ENCODE measurements around the gene PPP1R8. TPM values are rescaled to one million over a fixed set of nuclear protein-coding genes. Genes with fewer than 3 reads are reported as not detected.
A peak's percentile ranks its signal among the peaks of the same experiment; 100 is the strongest.
"Not testable (repeated sequence)": the region's sequence is repeated elsewhere in the genome, so short reads cannot be mapped to it uniquely, and the experiment has no call there.

The PPP1R8 gene
- total RNA-seq, 3 donors from 2014 or later, result 36.1 to 43.5 (median 37.9) TPM

DNA sequence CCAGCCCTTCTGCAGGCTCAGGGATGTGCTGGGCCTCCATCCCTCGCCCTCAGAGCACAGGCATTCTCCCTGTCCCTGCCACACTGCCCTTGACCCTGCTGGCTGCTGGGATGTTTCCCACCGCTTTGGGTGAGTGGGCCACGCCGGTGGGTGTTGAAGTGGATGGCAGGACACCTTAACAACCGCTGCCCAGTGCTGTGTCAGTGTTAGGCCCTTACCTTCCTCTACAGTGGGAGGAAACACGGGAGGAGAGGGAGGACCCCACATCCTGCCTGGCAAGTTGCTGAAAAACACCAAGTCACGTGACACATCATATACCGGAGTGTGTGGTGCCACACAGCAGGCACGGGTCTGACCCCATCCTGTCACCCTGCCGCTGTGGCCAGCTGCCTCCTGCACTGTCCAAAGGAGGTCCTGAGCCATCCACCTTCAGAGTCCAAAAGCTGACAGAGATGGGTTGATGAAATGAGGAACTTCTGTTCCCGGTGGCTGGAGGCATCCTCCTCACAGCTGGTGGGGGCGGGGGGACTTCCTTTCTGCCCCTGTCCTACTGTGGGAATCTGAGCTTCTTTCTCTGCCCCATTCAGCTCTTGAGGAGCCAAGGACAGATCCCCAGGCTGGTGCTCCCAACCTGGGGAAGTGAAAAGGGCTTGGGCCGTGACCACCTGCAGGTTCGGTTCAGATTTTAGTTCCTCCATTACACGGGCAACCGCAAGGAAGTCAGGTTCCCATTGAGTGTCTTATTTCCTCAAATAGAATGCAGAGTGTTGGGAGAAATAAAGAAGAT, 38.5 kb downstream of the PPP1R8 start:
- H3K4me3 ChIP-seq, result no peak overlapping the region
- peak in 1 of 2 donors; percentile 12 for DNase-seq (ENCODE audit: low spot score in 2 of 2)

GRCh38 chr1:27869719-27870085, 39.1 kb downstream of the PPP1R8 start:
- no peaks in the 10 kb centered on the region for H3K27me3 ChIP-seq
- intact Hi-C loops (cut with DNase I; ENCODE audit: low total_unique reads), result no loop called here
- H3K9me3 ChIP-seq, result no peaks in the 10 kb centered on the region
- no peaks in the 10 kb centered on the region for H3K36me3 ChIP-seq
- DNase-seq (ENCODE audit: low spot score in 2 of 2), result no peak
- no peak for TF ChIP-seq POLR2A (IDR thresholded peaks at IDR 0.05)
- TF ChIP-seq POLR2AphosphoS5 (IDR thresholded peaks at IDR 0.05), result no peak
- no peak for TF ChIP-seq CTCF (IDR thresholded peaks at IDR 0.05)
- H3K27ac ChIP-seq, result no peak overlapping the region
- H3K4me3 ChIP-seq, result no peak overlapping the region
- no peaks in the 10 kb centered on the region for H3K4me1 ChIP-seq

More for the DNA sequence above, 38.5 kb downstream of the PPP1R8 start:
- Histone ChIP-seq H3K9me3 (no peaks in the 10 kb centered on the region), H3K27me3 (no peaks in the 10 kb centered on the region), H3K27ac (peak overlapping the region in 1 of 2 donors; percentile 10), H3K4me1 (no peaks in the 10 kb centered on the region), H3K36me3 (no peaks in the 10 kb centered on the region)
- intact Hi-C loops (cut with DNase I; ENCODE audit: low total_unique reads), result no loop called here
- no peak for TF ChIP-seq POLR2A (IDR thresholded peaks at IDR 0.05)
- TF ChIP-seq POLR2AphosphoS5 (IDR thresholded peaks at IDR 0.05), result no peak
- no peak for TF ChIP-seq CTCF (IDR thresholded peaks at IDR 0.05)

DNA sequence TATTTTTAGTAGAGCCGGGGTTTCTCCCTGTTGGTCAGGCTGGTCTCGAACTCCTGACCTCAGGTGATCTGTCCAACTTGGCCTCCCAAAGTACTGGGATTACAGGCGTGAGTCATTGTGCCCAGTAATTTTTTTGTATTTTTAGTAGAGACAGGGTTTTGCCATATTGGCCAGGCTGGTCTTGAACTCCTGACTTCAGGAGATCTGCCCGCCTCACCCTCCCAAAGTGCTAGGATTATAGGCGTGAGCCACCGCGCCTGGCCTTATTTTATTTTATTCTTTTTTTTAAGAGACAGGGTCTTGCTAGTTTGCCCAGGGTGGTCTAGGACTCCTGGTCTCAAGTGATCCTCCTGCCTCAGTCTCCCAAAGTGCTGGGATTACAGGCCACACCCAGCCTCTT, 40.5 kb downstream of the PPP1R8 start:
- intact Hi-C loops (cut with DNase I; ENCODE audit: low total_unique reads); H3K27ac ChIP-seq; H3K27me3 ChIP-seq; H3K4me1 ChIP-seq; H3K36me3 ChIP-seq; H3K9me3 ChIP-seq; DNase-seq (ENCODE audit: low spot score in 2 of 2); H3K4me3 ChIP-seq: not testable (repeated sequence)

DNA sequence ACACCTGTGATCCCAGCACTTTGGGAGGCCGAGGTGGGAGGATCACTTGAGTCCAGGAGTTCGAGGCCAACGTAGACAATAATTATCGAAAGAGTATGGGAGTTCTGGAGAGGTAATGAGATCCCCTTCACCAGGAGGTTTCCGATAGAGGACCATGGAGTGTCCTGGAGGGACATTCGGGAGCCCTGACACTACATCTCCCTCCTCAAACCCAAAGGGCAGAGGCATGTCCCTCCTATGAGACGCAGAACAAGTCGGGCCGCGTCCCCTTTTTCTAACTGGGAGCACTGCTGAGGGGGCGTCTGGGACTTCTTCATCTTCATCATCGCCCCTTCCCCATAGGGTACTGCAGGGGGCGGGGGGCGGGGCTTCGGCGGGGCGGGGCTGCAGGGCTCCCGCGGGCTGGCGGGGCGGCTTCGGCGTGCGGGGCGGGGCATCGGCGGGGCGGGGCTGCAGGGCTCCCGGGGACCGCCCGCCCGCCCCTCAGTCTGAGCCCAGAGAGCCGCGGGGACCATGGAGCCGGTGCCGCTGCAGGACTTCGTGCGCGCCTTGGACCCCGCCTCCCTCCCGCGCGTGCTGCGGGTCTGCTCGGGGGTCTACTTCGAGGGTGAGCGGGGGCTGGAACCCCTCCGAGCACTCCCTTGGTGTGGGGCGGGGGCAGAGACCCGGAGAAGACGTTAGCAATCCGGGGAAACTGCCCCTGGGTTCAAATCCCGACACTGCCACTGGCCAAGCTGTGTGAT, 41.6 kb downstream of the PPP1R8 start, which contains the start of gene THEMIS2:
TSS of gene THEMIS2 (plus strand) at position 486 of the 743 bp plus-strand sequence. CDS start at position 514, 28 bp downstream.
- intact Hi-C loops (cut with DNase I; ENCODE audit: low total_unique reads), result no loop called here
- TF ChIP-seq POLR2A (IDR thresholded peaks at IDR 0.05) (no peak), POLR2AphosphoS5 (IDR thresholded peaks at IDR 0.05) (no peak), CTCF (IDR thresholded peaks at IDR 0.05) (no peak)
- peak within 1 kb of the TSS; percentile 20 to 45 for H3K27ac ChIP-seq
- no peaks in the 10 kb centered on the region for H3K4me1 ChIP-seq
- H3K27me3 ChIP-seq, result no peaks in the 10 kb centered on the region
- peak within 1 kb of the TSS; percentile 65 to 83 (median 67) for H3K4me3 ChIP-seq
- no peaks in the 10 kb centered on the region for H3K36me3 ChIP-seq
- H3K9me3 ChIP-seq, result no peaks in the 10 kb centered on the region
- DNase-seq (ENCODE audit: low spot score in 2 of 2), result no peak

GRCh38 chr1:27872802-27873551, 42.4 kb downstream of the PPP1R8 start:
- intact Hi-C loops (cut with DNase I; ENCODE audit: low total_unique reads), result no loop called here
- TF ChIP-seq CTCF (IDR thresholded peaks at IDR 0.05), result no peak
- no peak for TF ChIP-seq POLR2AphosphoS5 (IDR thresholded peaks at IDR 0.05)
- no peak for TF ChIP-seq POLR2A (IDR thresholded peaks at IDR 0.05)
- no peaks in the 10 kb centered on the region for H3K4me1 ChIP-seq
- H3K27ac ChIP-seq, result peak overlapping the region; percentile 20 to 45
- no peaks in the 10 kb centered on the region for H3K36me3 ChIP-seq
- DNase-seq (ENCODE audit: low spot score in 2 of 2), result no peak
- peak overlapping the region; percentile 65 to 83 (median 67) for H3K4me3 ChIP-seq
- no peaks in the 10 kb centered on the region for H3K27me3 ChIP-seq
- no peaks in the 10 kb centered on the region for H3K9me3 ChIP-seq

Measured in breast epithelium (tissue), 4 donors.